Vagina (tissue), 2 donors: Measurements from ENCODE around the gene UBE2O. TPM values are rescaled to one million over a fixed set of nuclear protein-coding genes. Genes with fewer than 3 reads are reported as not detected.
"Not testable (repeated sequence)": the region's sequence is repeated elsewhere in the genome, so short reads cannot be mapped to it uniquely, and the experiment has no call there.

Source experiments
- DNase-seq, 2 donors: peaks; one replicate each; pipeline ENCODE4 v3.0.0-alpha.2; 2017; ENCODE audit errors: extremely low spot score in 2 of 2
- H3K27ac ChIP-seq: fragments of 200-600 bp; sonication (generic); one replicate; pipeline ENCODE4 v1.5.1; 2019
- H3K27me3 ChIP-seq: fragments of 200-600 bp; sonication (generic); one replicate; pipeline ENCODE4 v1.5.1; 2019
- H3K36me3 ChIP-seq, 2 donors: fragments of 200-600 bp; sonication (generic); one replicate each; pipeline ENCODE4 v1.5.1; 2017 to 2019
- H3K4me1 ChIP-seq: fragments of 200-600 bp; sonication (generic); one replicate; pipeline ENCODE4 v1.5.1; 2019
- H3K4me3 ChIP-seq, 2 donors: fragments of 200-600 bp; sonication (generic); 1 replicate in 1 of 2; 2 replicates in 1 of 2; pipeline ENCODE4 v1.5.1; 2016 to 2019
- H3K9me3 ChIP-seq: fragments of 200-600 bp; sonication (generic); one replicate; pipeline ENCODE4 v1.5.1; 2019
- CTCF ChIP-seq, 3 experiments: fragments of 450-650 bp in 2 of 3; fragments of 200-600 bp in 1 of 3; sonication (generic) in 1 of 3; IDR thresholded peaks; one replicate each; pipeline ENCODE4 v1.5.1; 2017 to 2019; ENCODE audit warnings: antibody characterized with exemption in 3 of 3, mild to moderate bottlenecking in 2 of 3, moderate library complexity in 2 of 3
- POLR2A ChIP-seq, 2 donors: fragments of 450-650 bp; IDR thresholded peaks; one replicate each; pipeline ENCODE4 v1.6.1; 2017; ENCODE audit warnings: antibody characterized with exemption in 2 of 2, mild to moderate bottlenecking in 2 of 2, moderate library complexity in 2 of 2
- POLR2AphosphoS5 ChIP-seq, 2 donors: sonication (generic); formaldehyde crosslinking; IDR thresholded peaks; one replicate each; pipeline ENCODE4 v1.9.0; 2017; ENCODE audit warnings: antibody characterized with exemption in 2 of 2, mild to moderate bottlenecking in 2 of 2, low read depth in 1 of 2; ENCODE audit not compliant: insufficient read depth in 1 of 2
- intact Hi-C: fragments of 100-400 bp; cut with DNase I; formaldehyde crosslinking; loops from one replicate; pipeline ENCODE4 v1.15.1; 2023
- total RNA-seq: library from RNA; depleted of rRNA; stranded (reverse); fragments of >200 nt; gene quantifications from one replicate; pipeline ENCODE4 v1.2.3, GENCODE V29; 2016

UBE2O gene
- total RNA-seq, 1 donor from 2014 or later, result 29.7 TPM

- no peaks in the 10 kb centered on the region for H3K27me3 ChIP-seq
- H3K4me1 ChIP-seq, result peaks cover 23% of the 10 kb centered on the region
- no peak overlapping the region for H3K4me3 ChIP-seq
- no peak for DNase-seq
- no peaks in the 10 kb centered on the region for H3K9me3 ChIP-seq
- no peak overlapping the region for H3K27ac ChIP-seq
- H3K36me3 ChIP-seq, result no peaks in the 10 kb centered on the region
- intact Hi-C loops, result no loop called here
- TF ChIP-seq POLR2A (IDR thresholded peaks at IDR 0.05), result no peak
- TF ChIP-seq CTCF (IDR thresholded peaks at IDR 0.05), result no peak
- TF ChIP-seq POLR2AphosphoS5 (IDR thresholded peaks at IDR 0.05; ENCODE audit: insufficient read depth in 1 of 2, low read depth in 1 of 2), result no peak
These were observed 87.6 kb downstream of the UBE2O start for GRCh38 chr17:76365256-76365903.

- Histone ChIP-seq H3K27ac (peak overlapping the region; percentile 73), H3K4me3 (no peak overlapping the region), H3K4me1 (peaks cover 23% of the 10 kb centered on the region), H3K9me3 (no peaks in the 10 kb centered on the region), H3K27me3 (no peaks in the 10 kb centered on the region), H3K36me3 (no peaks in the 10 kb centered on the region)
- DNase-seq, result no peak
- TF ChIP-seq POLR2A (IDR thresholded peaks at IDR 0.05), result no peak
- TF ChIP-seq CTCF (IDR thresholded peaks at IDR 0.05), result no peak
- TF ChIP-seq POLR2AphosphoS5 (IDR thresholded peaks at IDR 0.05; ENCODE audit: insufficient read depth in 1 of 2, low read depth in 1 of 2), result no peak
- intact Hi-C loops, result no loop called here
These were observed 89.7 kb downstream of the UBE2O start for GRCh38 chr17:76363107-76363842.

GRCh38 chr17:76360461-76360860 lies 92.5 kb downstream of the UBE2O start:
- no peaks in the 10 kb centered on the region for H3K36me3 ChIP-seq
- TF ChIP-seq CTCF (IDR thresholded peaks at IDR 0.05), result no peak
- TF ChIP-seq POLR2AphosphoS5 (IDR thresholded peaks at IDR 0.05; ENCODE audit: insufficient read depth in 1 of 2, low read depth in 1 of 2), result no peak
- no peak for TF ChIP-seq POLR2A (IDR thresholded peaks at IDR 0.05)
- H3K4me3 ChIP-seq, result no peak overlapping the region
- peak overlapping the region; percentile 73 for H3K27ac ChIP-seq
- H3K9me3 ChIP-seq, result no peaks in the 10 kb centered on the region
- no peak for DNase-seq
- intact Hi-C loops, result no loop called here
- peaks cover 23% of the 10 kb centered on the region for H3K4me1 ChIP-seq
- H3K27me3 ChIP-seq, result no peaks in the 10 kb centered on the region

GRCh38 chr17:76359776-76360175 lies 93.2 kb downstream of the UBE2O start:
- intact Hi-C loops, H3K27ac ChIP-seq: not testable (repeated sequence)

GRCh38 chr17:76359375-76359774 lies 93.6 kb downstream of the UBE2O start:
- no peak overlapping the region for H3K4me3 ChIP-seq
- no peaks in the 10 kb centered on the region for H3K36me3 ChIP-seq
- H3K27me3 ChIP-seq, result no peaks in the 10 kb centered on the region
- H3K9me3 ChIP-seq, result no peaks in the 10 kb centered on the region
- no peak overlapping the region for H3K27ac ChIP-seq
- intact Hi-C loops, result no loop called here
- no peak for DNase-seq
- peaks cover 27% of the 10 kb centered on the region for H3K4me1 ChIP-seq
- TF ChIP-seq CTCF (IDR thresholded peaks at IDR 0.05) (no peak), POLR2A (IDR thresholded peaks at IDR 0.05) (no peak), POLR2AphosphoS5 (IDR thresholded peaks at IDR 0.05; ENCODE audit: insufficient read depth in 1 of 2, low read depth in 1 of 2) (no peak)

More at GRCh38 chr17:76359776-76360175, 93.2 kb downstream of the UBE2O start:
- H3K36me3 ChIP-seq, DNase-seq, H3K9me3 ChIP-seq, H3K4me3 ChIP-seq, H3K27me3 ChIP-seq: not testable (repeated sequence)
- peaks cover 23% of the 10 kb centered on the region for H3K4me1 ChIP-seq
